HK-2 (cell line): Measurements from ENCODE around the gene AFAP1L1.
A peak's percentile ranks its signal among the peaks of the same experiment; 100 is the strongest.

Experiments used
- DNase-seq: peaks from one replicate; pipeline ENCODE4 v3.0.0-alpha.2; 2018; ENCODE audit not compliant: unreplicated experiment

The AFAP1L1 gene

DNA sequence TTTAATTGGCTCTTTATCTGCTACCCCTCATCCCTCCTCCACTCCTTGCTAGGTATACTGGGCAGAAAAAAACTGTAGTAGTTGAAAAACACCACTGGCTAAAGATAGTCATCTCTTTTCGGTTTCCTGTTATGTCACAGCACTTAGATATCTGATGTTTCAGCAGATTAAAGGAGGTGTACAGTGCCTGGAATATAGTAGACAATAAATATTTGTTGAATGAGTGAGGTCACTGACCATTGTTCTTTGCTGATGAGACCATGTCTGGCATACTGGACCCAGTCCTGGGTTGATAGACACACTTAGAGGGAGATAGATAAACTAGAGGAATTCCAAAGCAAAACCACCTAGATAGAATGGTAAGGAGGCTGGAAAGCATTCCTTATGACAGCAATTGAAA lies 76.9 kb downstream of the AFAP1L1 start:
- no peak for DNase-seq

DNA sequence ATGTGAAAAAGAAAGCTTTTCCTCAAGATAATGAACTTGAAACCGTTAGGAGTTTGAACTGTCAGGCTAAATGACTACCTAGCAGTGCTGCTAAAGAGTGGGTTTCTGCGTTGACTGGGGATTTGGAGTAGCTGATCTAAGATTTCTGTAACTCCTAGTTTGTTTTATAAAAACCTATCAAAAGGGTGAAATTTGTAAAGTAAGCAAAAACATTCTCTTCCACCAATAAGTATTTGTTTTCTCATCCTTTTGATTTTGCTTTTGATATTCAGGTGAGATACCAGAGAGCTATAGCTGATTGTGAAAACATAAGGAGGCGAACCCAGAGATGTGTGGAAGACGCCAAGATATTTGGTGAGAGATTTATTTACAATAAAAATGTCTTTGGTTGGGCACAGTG lies 77.7 kb downstream of the AFAP1L1 start:
- DNase-seq, result no peak

DNA sequence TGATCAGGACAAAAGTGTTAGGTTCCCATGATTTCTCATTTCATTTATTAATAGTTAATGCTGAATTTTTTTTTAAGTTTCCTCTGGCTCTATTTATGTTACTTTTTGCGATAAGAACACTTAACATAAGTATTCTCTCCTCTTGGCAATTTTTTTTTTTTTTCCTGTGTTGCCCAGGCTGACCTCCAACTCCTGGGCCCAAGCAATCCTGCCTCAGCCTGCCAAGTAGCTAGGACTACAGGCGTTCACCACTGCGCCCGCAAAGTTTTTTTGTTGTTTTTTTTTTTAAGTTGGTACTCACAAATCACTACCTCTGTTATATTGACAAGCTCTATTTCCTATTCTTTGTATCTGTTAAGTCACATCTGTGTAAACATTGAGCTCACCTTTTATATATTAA lies 80.5 kb downstream of the AFAP1L1 start:
- no peak for DNase-seq

DNA sequence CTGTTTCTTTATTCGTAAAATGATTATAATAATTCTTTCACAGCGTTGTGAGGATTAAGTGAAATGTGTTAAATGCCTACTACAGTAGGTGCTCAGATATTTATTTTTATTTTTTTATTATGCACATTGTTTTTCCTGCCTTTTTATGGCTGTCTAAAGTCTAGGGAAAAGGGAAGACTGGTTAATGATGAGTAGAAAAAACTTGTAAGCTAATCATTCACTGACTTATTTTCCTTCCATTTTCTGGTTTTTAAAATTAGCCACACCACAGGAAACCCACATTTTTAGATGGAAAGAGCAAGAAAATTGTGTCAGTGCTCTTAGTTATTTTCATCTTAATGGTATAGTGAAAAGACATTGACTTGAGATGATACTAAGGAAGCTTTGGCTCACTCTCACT lies 82.3 kb downstream of the AFAP1L1 start:
- no peak for DNase-seq

DNA sequence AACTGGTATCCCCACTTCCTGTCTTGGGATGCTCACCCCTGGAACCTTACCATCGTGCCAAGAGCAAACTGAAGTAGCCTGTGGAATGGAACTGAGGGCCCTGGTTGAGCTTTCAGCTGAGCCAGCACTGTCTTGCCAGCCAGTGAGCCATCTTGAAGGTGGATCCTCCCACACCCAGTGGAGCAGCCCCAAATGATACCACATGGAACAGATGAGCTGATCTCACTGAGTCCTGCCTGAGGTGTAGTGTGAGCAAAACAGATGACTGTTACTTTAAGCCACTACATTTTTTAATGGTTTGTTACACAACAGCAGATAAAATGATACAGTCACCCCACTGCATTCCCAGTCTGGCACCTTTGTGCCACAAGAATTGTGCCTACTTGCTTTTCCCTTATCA lies 84.0 kb downstream of the AFAP1L1 start:
- DNase-seq, result no peak

DNA sequence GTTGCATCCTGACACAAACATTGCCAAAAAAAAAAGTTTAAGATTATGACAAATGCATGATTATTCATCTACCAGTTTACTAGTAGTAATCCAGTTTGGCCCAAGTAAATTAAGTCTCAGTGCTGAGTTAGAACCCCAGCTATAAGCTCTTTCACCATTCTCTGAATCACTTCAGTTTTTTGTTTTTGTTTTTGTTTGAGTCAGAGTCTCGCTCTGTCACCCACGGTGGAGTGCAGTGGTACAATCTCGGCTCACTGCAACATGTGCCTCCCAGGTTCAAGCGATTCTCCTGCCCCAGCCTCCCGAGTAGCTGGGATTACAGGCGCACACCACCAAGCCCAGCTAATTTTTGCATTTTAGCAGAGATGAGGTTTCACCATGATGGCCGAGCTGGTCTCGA lies 84.7 kb downstream of the AFAP1L1 start:
- no peak for DNase-seq

DNA sequence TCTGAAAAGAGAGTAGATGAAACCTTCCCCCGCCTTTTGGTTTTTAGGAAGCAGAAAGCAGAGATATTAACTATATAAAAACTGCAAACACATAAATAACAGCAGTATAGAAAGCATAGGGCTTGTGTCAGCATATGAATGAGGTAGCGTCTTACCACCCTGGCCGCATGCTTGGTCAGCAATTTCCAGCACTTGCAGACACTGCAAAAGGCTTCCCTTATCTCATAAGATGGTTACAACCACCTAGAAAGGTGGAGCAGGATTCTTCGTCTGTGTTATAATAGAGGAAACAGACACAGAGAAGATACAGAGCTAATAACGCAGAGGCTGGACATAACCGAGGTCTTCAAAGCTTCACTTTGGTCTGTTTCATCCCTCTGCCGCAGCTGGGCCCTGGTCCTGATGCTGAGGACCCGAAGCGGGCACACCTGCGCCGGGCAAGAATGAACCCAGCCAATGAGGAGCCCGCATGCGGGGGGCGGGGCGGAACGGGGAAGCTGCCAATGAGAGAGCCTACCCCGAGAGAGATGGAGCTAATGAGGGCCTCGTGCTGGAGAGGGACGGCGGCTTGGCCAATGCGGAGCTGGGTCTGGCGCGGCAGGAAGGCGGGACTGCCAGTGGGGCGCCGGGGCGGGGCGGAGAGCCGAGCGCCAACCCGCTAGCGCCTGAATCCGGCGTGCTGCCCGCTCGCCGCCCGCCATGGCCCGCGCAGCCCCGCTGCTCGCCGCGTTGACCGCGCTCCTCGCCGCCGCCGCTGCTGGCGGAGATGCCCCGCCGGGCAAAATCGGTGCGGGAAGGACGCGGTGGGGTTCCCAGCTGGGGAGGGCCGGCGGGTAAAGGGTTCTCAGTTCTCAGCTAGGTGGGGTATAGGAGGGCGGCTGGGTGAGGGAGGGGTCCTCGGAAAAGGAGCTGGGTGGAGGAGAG lies 86.0 kb downstream of the AFAP1L1 start, which contains the start of gene PCYOX1L:
TSS of gene PCYOX1L (plus strand) at position 677 of the 924 bp plus-strand sequence. CDS start at position 700, 23 bp downstream.
- DNase-seq, result peak; percentile 94

DNA sequence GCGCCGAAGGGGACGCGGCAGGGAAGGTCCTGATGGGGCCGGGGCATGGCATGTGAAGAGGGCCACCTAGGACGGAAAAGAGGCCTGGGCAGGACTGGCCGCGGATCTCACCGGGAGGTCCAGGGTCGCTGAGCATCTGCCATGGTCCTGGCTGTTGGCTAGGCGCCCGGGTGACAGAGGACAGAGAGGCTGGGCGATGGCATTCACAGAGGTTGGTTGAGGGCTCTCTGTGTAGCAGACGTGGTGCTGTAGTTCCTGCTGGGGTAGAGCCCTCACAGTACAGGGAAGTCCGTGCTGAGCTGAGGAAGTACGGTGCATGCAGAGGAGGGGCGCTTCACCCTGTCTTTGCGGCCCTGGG lies 86.6 kb downstream of the AFAP1L1 start:
- peak; percentile 19 for DNase-seq

DNA sequence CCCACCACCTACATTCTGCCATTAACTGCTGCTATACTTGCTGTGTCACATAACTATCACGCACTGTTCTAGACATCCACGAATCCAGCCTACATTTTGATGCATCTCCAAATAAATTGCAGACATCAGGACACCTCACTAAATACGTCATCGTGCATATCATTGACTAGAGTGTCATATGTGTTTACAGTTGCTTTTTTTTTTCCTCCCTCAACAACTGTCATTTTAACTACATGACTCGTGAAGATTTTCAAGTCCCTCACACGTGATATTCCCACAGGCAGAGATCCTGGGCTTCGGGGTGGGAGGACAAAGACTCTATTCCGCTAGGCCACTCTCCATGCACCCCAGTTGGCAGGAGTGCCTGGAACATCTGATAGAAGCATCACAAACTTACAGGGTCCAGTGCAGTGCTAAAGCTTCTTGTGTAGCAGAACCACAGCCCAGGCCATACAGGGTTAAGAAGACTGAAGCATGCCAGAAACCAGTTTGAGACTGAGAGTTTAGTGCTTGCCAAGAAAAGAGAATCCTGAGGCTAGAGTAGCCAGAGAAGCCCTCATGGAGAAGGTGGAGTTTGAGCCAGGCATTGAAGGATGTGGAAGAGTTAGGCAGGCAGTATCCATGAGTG lies 87.3 kb downstream of the AFAP1L1 start:
- no peak for DNase-seq

DNA sequence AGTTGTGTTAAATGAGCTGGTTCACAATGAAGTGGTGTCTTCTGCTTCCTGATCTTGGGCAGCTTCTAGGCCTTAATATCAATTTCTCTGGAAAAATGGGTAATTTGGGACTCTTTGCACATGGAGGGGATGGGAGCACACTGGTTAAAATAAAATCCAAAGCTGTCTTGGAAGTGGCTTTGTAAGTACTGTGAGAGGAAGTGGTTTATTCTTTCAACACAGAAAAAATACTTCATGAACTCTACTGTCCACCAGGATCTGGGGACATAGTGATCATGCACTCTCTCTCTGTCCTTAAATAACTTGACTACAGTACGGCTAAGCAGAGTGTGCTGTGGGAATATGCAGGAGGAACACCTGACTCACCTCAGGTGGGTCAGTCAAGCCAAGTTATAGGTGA lies 88.6 kb downstream of the AFAP1L1 start:
- no peak for DNase-seq

DNA sequence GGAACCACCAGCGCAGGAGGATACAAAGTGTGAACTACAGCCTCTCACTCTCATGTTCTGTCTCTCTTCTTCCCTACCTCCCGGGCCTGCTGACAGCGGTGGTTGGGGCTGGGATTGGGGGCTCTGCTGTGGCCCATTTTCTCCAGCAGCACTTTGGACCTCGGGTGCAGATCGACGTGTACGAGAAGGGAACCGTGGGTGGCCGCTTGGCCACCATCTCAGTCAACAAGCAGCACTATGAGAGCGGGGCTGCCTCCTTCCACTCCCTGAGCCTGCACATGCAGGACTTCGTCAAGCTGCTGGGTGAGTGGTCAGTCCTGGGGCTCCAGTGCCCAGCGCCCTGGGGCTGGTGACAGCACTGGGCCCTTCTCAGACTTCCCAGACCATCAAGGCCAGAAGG lies 90.9 kb downstream of the AFAP1L1 start:
- no peak for DNase-seq

DNA sequence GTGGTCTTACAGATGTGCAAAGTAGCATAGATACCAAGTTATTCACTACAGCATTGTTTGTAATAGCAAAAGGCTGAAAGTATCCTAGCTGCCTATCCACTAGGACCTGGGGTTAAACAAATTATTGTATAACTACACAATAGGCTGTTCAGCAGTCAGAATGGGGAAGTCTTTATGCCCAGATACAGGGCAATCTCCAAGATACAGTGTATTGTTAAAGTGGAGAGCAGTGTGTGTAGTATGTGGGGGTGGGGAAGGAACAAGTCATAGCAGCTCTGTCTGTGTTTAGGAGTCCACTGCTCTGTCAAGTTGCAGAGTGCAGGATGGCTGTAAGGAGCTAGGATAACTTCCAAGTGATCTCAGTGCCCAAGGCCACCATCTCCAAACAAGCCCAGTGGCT lies 91.7 kb downstream of the AFAP1L1 start:
- DNase-seq, result no peak

DNA sequence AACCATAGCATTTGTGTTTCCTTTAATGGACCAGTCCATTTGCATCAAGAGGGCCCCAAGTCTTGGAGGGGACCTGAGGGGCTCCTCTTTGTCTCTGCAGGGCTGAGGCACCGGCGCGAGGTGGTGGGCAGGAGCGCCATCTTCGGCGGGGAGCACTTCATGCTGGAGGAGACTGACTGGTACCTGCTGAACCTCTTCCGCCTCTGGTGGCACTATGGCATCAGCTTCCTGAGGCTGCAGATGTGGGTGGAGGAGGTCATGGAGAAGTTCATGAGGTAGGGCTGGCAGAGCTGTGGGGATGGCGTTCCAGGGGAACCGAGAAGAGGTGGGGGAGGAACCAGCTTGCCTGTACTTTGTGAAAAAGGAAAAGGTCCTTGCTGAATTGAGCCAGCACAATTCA lies 92.3 kb downstream of the AFAP1L1 start:
- DNase-seq, result no peak

DNA sequence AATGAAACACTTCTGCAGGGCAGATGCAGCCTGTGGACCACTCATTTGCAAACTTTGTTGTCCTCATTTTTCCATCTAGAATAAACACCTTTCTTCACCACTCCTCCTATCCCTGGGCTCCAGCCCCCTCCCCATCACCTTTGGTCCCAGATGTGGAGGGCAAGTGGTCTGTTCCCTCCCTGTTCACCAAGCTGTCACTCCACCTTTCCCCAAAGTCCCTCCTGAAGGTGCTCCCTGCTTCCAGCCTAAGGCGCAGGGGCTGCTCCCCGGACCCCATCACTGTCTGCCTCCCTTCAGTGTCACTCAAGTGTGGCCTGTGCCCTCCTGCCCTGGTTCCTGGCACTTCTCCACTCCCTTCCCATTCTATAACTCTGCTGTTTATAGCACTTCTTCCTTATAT lies 93.1 kb downstream of the AFAP1L1 start:
- no peak for DNase-seq

DNA sequence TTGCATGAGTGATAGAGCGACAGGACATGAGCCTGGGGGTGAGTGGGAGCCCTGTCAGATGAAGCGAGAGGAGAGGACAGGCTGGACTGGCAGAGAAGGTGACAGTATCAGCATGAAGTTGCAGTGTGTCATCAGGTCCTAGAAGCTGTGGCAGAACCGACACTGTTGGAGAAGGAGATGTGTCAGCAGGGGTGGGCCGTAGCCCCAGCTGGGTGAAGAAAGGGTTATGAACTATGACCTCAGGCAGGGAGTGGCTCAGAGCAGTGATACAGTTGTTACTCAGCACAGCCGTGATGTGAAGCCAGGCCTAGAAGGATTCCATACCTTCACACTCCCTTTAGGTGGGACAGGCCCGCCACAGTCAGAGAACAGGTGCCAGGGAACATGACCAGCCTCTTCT lies 93.8 kb downstream of the AFAP1L1 start:
- DNase-seq, result no peak

DNA sequence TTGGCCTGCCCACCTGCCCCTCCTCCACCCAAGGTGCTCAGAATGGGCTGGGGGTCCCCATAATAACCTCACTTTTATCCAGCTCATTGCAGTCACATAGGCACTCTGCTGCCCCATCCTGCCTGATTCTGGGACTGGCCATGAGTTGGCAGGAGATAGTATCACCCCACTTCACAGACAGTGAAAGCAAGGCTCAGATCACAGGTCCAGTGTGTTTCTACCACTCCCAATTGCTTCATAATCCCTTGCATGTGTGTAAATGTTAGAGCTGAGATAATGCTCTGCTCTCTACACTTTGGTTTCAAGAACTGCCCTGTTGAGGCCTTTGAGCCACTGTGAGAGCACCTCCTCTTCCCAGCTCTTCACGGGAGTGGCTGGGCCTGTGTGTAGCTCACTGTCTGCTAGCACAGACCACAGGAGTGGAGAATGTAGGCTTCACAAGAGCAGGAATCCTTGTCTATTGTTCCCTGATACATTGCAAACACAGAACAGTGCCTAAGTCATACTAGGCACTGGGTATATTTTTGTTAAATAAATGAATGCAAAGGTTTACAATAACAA lies 94.6 kb downstream of the AFAP1L1 start:
- no peak for DNase-seq

DNA sequence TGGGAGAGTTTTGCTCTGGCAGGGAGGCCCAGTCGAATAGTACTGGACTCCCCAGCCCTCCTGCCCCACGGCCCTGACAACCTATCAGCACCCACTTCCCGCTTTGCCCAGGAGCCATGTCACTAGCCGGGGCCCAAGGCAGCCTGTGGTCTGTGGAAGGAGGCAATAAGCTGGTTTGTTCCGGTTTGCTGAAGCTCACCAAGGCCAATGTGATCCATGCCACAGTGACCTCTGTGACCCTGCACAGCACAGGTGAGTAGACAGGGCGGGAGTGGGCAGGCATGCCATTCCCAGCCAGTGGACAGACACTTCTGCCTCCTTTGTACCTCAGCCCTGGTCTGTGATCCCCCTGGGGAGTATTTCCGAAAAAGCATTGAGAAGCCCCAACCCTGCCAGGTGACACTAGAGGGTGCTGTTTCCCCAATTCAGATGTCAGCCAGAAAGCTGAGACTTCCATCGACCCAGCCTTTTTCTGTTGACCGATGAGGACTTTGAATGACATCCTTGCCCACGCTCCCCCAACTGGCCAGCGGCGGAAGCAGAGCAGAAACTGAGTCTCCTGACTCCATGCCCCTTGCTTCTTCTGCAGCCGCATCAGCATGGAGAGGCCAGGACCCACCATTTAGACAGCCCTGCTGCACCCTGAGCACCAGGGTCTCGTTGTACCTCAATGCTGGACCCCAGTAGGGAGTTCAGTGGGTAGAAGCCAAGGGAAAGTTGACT lies 95.8 kb downstream of the AFAP1L1 start:
- peak; percentile 57 for DNase-seq

DNA sequence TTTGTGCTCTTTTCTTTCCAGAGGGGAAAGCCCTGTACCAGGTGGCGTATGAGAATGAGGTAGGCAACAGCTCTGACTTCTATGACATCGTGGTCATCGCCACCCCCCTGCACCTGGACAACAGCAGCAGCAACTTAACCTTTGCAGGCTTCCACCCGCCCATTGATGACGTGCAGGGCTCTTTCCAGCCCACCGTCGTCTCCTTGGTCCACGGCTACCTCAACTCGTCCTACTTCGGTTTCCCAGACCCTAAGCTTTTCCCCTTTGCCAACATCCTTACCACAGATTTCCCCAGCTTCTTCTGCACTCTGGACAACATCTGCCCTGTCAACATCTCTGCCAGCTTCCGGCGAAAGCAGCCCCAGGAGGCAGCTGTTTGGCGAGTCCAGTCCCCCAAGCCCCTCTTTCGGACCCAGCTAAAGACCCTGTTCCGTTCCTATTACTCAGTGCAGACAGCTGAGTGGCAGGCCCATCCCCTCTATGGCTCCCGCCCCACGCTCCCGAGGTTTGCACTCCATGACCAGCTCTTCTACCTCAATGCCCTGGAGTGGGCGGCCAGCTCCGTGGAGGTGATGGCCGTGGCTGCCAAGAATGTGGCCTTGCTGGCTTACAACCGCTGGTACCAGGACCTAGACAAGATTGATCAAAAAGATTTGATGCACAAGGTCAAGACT lies 96.5 kb downstream of the AFAP1L1 start:
- no peak for DNase-seq

DNA sequence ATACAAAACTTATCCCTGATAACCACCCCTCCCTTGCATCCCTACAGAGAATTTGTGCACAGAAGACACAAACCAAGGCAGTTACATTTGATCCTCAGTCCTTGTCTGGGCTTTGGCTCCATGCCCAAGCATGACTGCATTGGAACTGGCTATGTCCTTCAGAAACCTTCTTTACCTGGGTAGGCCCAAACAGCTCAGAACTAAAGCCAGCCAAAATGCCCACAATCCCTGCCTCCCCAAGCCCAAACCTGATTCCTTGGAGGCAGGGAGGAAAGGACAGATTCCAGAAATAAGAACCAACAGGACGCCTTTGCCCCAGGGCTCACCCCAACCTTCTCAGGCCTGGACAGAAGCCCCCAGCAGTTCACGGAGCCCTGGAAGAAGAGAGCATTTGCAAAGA lies 99.2 kb downstream of the AFAP1L1 start:
- no peak for DNase-seq

DNA sequence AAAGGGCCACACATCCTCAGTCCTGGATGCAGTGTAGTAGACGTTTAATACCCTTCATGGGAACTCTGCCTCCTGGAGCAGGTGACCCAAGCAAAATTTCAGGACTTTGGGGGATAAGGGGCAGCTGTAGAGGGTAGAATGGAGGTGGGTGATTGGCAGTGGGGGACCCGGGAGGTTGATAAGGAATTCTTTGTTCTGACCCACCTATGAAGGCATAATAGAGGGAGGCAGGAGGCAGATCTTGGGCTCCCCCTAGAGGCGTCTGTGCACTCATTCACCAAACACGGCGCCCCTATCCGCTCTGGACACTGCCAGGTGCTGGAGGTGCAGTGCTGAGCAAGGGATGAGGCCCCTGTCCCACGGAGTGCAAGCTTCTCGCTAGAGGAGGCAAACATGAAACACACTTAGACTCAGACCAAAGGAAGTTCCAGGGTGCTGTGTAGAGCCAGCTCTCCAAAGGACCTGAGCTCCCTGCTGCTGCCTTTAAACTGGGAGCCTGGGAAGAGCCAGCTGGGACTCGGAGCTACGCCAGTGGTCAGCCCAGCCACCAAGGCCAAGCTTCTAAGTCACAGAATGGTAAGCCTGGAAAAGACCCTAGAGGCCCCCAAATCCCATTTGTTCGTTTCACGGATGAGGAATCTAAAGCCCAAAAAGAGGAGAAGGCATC lies 99.8 kb downstream of the AFAP1L1 start:
- DNase-seq, result peak; percentile 54

DNA sequence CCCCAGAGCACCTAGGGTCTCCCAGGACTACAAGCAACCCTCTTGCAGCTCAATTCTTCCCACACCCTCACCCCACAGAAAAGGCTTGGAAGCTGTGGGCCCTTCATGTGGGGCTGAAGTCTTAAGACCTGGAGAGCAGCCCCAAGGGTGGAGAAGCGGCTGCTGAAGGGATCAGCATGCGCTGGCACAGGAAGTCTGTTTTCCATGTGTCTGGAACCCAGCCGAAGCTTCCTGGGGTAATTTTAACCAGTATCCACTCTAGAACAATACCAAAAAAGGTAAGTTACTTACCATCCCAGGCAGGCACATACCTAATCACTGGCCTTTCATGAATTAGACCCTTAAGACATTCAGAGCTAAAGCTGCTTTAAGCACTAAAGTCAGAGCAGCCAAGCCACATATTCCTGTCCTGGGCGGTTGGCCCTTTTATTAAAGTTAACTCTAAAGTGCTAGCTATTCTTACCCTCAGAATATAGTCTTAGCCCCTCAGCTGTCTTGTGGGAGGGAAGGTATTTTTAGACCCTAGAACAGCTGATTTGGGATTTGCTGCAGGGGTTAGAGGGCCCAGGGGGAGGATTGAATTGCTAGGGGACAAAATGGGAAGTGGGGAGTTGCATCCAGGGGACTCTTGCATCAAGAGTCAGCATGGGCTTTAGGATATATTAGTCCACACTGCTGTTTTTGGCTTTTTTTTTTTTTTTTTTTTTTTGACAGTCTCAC lies 100.6 kb downstream of the AFAP1L1 start:
- DNase-seq, result no peak
